Vagina (tissue), 2 donors: ENCODE data around the gene IGF2BP1. TPM values are rescaled to one million over a fixed set of nuclear protein-coding genes. Genes with fewer than 3 reads are reported as not detected.

Source experiments
- DNase-seq, 2 donors: peaks; one replicate each; pipeline ENCODE4 v3.0.0-alpha.2; 2017; ENCODE audit errors: extremely low spot score in 2 of 2
- H3K27ac ChIP-seq: fragments of 200-600 bp; sonication (generic); one replicate; pipeline ENCODE4 v1.5.1; 2019
- H3K27me3 ChIP-seq: fragments of 200-600 bp; sonication (generic); one replicate; pipeline ENCODE4 v1.5.1; 2019
- H3K36me3 ChIP-seq, 2 donors: fragments of 200-600 bp; sonication (generic); one replicate each; pipeline ENCODE4 v1.5.1; 2017 to 2019
- H3K4me1 ChIP-seq: fragments of 200-600 bp; sonication (generic); one replicate; pipeline ENCODE4 v1.5.1; 2019
- H3K4me3 ChIP-seq, 2 donors: fragments of 200-600 bp; sonication (generic); 1 replicate in 1 of 2; 2 replicates in 1 of 2; pipeline ENCODE4 v1.5.1; 2016 to 2019
- H3K9me3 ChIP-seq: fragments of 200-600 bp; sonication (generic); one replicate; pipeline ENCODE4 v1.5.1; 2019
- POLR2A ChIP-seq, 2 donors: fragments of 450-650 bp; IDR thresholded peaks; one replicate each; pipeline ENCODE4 v1.6.1; 2017; ENCODE audit warnings: antibody characterized with exemption in 2 of 2, mild to moderate bottlenecking in 2 of 2, moderate library complexity in 2 of 2
- POLR2AphosphoS5 ChIP-seq, 2 donors: sonication (generic); formaldehyde crosslinking; IDR thresholded peaks; one replicate each; pipeline ENCODE4 v1.9.0; 2017; ENCODE audit warnings: antibody characterized with exemption in 2 of 2, mild to moderate bottlenecking in 2 of 2, low read depth in 1 of 2; ENCODE audit not compliant: insufficient read depth in 1 of 2
- intact Hi-C: fragments of 100-400 bp; cut with DNase I; formaldehyde crosslinking; loops from one replicate; pipeline ENCODE4 v1.15.1; 2023
- total RNA-seq: library from RNA; depleted of rRNA; stranded (reverse); fragments of >200 nt; gene quantifications from one replicate; pipeline ENCODE4 v1.2.3, GENCODE V29; 2016
- TF ChIP-seq, protein P1 (sequence below), 3 experiments: fragments of 450-650 bp in 2 of 3; fragments of 200-600 bp in 1 of 3; sonication (generic) in 1 of 3; IDR thresholded peaks; one replicate each; pipeline ENCODE4 v1.5.1; 2017 to 2019; ENCODE audit warnings: antibody characterized with exemption in 3 of 3, mild to moderate bottlenecking in 2 of 3, moderate library complexity in 2 of 3

The IGF2BP1 gene
- total RNA-seq, result not detected

- H3K9me3 ChIP-seq, result no peaks in the 10 kb centered on the region
- no peak within 1 kb of the TSS for H3K27ac ChIP-seq
- no peak for DNase-seq
- peaks cover 35% of the 10 kb centered on the region for H3K4me1 ChIP-seq
- peak within 1 kb of the TSS; percentile 9 to 28 for H3K4me3 ChIP-seq
- no peak for TF ChIP-seq POLR2AphosphoS5 (IDR thresholded peaks at IDR 0.05; ENCODE audit: insufficient read depth in 1 of 2, low read depth in 1 of 2)
- TF ChIP-seq, protein P1, sequence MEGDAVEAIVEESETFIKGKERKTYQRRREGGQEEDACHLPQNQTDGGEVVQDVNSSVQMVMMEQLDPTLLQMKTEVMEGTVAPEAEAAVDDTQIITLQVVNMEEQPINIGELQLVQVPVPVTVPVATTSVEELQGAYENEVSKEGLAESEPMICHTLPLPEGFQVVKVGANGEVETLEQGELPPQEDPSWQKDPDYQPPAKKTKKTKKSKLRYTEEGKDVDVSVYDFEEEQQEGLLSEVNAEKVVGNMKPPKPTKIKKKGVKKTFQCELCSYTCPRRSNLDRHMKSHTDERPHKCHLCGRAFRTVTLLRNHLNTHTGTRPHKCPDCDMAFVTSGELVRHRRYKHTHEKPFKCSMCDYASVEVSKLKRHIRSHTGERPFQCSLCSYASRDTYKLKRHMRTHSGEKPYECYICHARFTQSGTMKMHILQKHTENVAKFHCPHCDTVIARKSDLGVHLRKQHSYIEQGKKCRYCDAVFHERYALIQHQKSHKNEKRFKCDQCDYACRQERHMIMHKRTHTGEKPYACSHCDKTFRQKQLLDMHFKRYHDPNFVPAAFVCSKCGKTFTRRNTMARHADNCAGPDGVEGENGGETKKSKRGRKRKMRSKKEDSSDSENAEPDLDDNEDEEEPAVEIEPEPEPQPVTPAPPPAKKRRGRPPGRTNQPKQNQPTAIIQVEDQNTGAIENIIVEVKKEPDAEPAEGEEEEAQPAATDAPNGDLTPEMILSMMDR (IDR thresholded peaks at IDR 0.05), result no peak
- TF ChIP-seq POLR2A (IDR thresholded peaks at IDR 0.05), result no peak
- intact Hi-C loops, result no loop called here
- no peaks in the 10 kb centered on the region for H3K36me3 ChIP-seq
- H3K27me3 ChIP-seq, result peaks cover 20% of the 10 kb centered on the region
Observed at GRCh38 chr17:48997103-48997826, at the start of gene IGF2BP1. Gene IGF2BP1, plus strand, starts transcription at chr17:48997385. Its CDS starts 361 bp downstream, at chr17:48997746.

- H3K4me1 ChIP-seq, result no peaks in the 10 kb centered on the region
- H3K4me3 ChIP-seq, result no peak overlapping the region
- H3K36me3 ChIP-seq, result no peaks in the 10 kb centered on the region
- no peaks in the 10 kb centered on the region for H3K27me3 ChIP-seq
- intact Hi-C loops, result no loop called here
- TF ChIP-seq, protein P1 (IDR thresholded peaks at IDR 0.05), result no peak
- TF ChIP-seq POLR2AphosphoS5 (IDR thresholded peaks at IDR 0.05; ENCODE audit: insufficient read depth in 1 of 2, low read depth in 1 of 2) (no peak), POLR2A (IDR thresholded peaks at IDR 0.05) (no peak)
- DNase-seq, result no peak
- no peaks in the 10 kb centered on the region for H3K9me3 ChIP-seq
- no peak overlapping the region for H3K27ac ChIP-seq
Observed at GRCh38 chr17:48951572-48951971, 45.6 kb upstream of the IGF2BP1 start.

GRCh38 chr17:48952904-48953303 lies 44.3 kb upstream of the IGF2BP1 start:
- Histone ChIP-seq H3K4me1 (no peaks in the 10 kb centered on the region), H3K27ac (no peak overlapping the region), H3K36me3 (no peaks in the 10 kb centered on the region), H3K27me3 (no peaks in the 10 kb centered on the region), H3K4me3 (no peak overlapping the region), H3K9me3 (no peaks in the 10 kb centered on the region)
- intact Hi-C loops, result no loop called here
- TF ChIP-seq, protein P1 (IDR thresholded peaks at IDR 0.05), result no peak
- no peak for TF ChIP-seq POLR2AphosphoS5 (IDR thresholded peaks at IDR 0.05; ENCODE audit: insufficient read depth in 1 of 2, low read depth in 1 of 2)
- no peak for TF ChIP-seq POLR2A (IDR thresholded peaks at IDR 0.05)
- DNase-seq, result no peak

GRCh38 chr17:48954300-48954755 lies 42.9 kb upstream of the IGF2BP1 start:
- no peak overlapping the region for H3K27ac ChIP-seq
- no peaks in the 10 kb centered on the region for H3K4me1 ChIP-seq
- no peak overlapping the region for H3K4me3 ChIP-seq
- no peaks in the 10 kb centered on the region for H3K9me3 ChIP-seq
- no peak for DNase-seq
- intact Hi-C loops, result no loop called here
- no peaks in the 10 kb centered on the region for H3K36me3 ChIP-seq
- TF ChIP-seq, protein P1 (IDR thresholded peaks at IDR 0.05), result no peak
- no peak for TF ChIP-seq POLR2A (IDR thresholded peaks at IDR 0.05)
- TF ChIP-seq POLR2AphosphoS5 (IDR thresholded peaks at IDR 0.05; ENCODE audit: insufficient read depth in 1 of 2, low read depth in 1 of 2), result no peak
- no peaks in the 10 kb centered on the region for H3K27me3 ChIP-seq
